ENCODE data around the gene CLCN3.
"Not testable (repeated sequence)": the region's sequence is repeated elsewhere in the genome, so short reads cannot be mapped to it uniquely, and the experiment has no call there.

CLCN3 gene

GRCh38 chr4:169724260-169724659, 103.9 kb downstream of the CLCN3 start:
- no peak overlapping the region for H3K4me2 ChIP-seq (ENCODE audit: low read length)
- H3K4me1 ChIP-seq (ENCODE audit: insufficient read depth, low read length, severe bottlenecking), result no peaks in the 10 kb centered on the region
- TF ChIP-seq EZH2 (IDR thresholded peaks at IDR 0.05; ENCODE audit: borderline replicate concordance, low read length), result no peak
- TF ChIP-seq, protein P1, sequence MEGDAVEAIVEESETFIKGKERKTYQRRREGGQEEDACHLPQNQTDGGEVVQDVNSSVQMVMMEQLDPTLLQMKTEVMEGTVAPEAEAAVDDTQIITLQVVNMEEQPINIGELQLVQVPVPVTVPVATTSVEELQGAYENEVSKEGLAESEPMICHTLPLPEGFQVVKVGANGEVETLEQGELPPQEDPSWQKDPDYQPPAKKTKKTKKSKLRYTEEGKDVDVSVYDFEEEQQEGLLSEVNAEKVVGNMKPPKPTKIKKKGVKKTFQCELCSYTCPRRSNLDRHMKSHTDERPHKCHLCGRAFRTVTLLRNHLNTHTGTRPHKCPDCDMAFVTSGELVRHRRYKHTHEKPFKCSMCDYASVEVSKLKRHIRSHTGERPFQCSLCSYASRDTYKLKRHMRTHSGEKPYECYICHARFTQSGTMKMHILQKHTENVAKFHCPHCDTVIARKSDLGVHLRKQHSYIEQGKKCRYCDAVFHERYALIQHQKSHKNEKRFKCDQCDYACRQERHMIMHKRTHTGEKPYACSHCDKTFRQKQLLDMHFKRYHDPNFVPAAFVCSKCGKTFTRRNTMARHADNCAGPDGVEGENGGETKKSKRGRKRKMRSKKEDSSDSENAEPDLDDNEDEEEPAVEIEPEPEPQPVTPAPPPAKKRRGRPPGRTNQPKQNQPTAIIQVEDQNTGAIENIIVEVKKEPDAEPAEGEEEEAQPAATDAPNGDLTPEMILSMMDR (IDR thresholded peaks at IDR 0.05; ENCODE audit: low read length), result no peak
- H3K9me3 ChIP-seq (ENCODE audit: low read length), result no peaks in the 10 kb centered on the region
- no peak overlapping the region for H3K4me3 ChIP-seq (ENCODE audit: low read depth, low read length, poor library complexity, severe bottlenecking)
- H3F3A ChIP-seq (ENCODE audit: insufficient read depth, low read length), result no peaks in the 10 kb centered on the region
- H4K20me1 ChIP-seq (ENCODE audit: insufficient read depth, low read length), result no peaks in the 10 kb centered on the region
- H3K27me3 ChIP-seq (ENCODE audit: insufficient read depth, low read length), result no peaks in the 10 kb centered on the region
- no peaks in the 10 kb centered on the region for H3K79me2 ChIP-seq (ENCODE audit: insufficient read depth, low read length)
- no peaks in the 10 kb centered on the region for H3K9me2 ChIP-seq (ENCODE audit: low read depth, low read length)
- H3K9ac ChIP-seq (ENCODE audit: low read length), result no peak overlapping the region
- H2AFZ ChIP-seq (ENCODE audit: low read length), result no peak overlapping the region
- no peak overlapping the region for H3K27ac ChIP-seq (ENCODE audit: low read depth, low read length, poor library complexity, severe bottlenecking)
- peaks cover 15% of the 10 kb centered on the region for H3K36me3 ChIP-seq (ENCODE audit: insufficient read depth, low read length)

GRCh38 chr4:169727616-169728015, 107.2 kb downstream of the CLCN3 start:
- TF ChIP-seq, protein P1 (IDR thresholded peaks at IDR 0.05; ENCODE audit: low read length), result no peak
- no peak for TF ChIP-seq EZH2 (IDR thresholded peaks at IDR 0.05; ENCODE audit: borderline replicate concordance, low read length)
- Histone ChIP-seq H3K79me2 (ENCODE audit: insufficient read depth, low read length) (no peaks in the 10 kb centered on the region), H2AFZ (ENCODE audit: low read length) (no peak overlapping the region), H3K36me3 (ENCODE audit: insufficient read depth, low read length) (peaks cover 16% of the 10 kb centered on the region), H3K9me3 (ENCODE audit: low read length) (no peaks in the 10 kb centered on the region), H3K27ac (ENCODE audit: low read depth, low read length, poor library complexity, severe bottlenecking) (no peak overlapping the region), H3F3A (ENCODE audit: insufficient read depth, low read length) (no peaks in the 10 kb centered on the region), H3K27me3 (ENCODE audit: insufficient read depth, low read length) (no peaks in the 10 kb centered on the region), H3K4me2 (ENCODE audit: low read length) (no peak overlapping the region), H4K20me1 (ENCODE audit: insufficient read depth, low read length) (no peaks in the 10 kb centered on the region), H3K9ac (ENCODE audit: low read length) (no peak overlapping the region), H3K9me2 (ENCODE audit: low read depth, low read length) (no peaks in the 10 kb centered on the region), H3K4me1 (ENCODE audit: insufficient read depth, low read length, severe bottlenecking) (no peaks in the 10 kb centered on the region), H3K4me3 (ENCODE audit: low read depth, low read length, poor library complexity, severe bottlenecking) (no peak overlapping the region)

DNA sequence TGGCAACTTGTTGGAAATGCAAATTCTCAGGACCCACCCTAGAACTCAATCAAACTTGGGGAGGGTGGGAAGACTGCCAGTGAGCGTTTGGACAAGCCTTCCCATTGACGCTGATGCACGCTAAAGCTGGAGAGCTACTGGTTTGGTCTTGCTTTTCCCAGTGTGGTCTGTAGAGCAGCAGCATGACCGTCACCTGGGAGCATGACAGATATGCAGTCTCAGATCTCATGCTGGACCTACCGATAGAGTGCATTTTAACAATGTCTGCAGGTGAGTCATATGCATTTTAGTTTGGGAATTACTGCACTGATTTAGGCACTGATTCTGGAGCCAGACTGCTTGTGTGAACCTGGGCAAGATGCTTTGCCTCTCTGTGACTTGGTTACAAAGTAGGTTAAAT, 110.2 kb downstream of the CLCN3 start:
- TF ChIP-seq, protein P1 (IDR thresholded peaks at IDR 0.05; ENCODE audit: low read length), result no peak
- TF ChIP-seq EZH2 (IDR thresholded peaks at IDR 0.05; ENCODE audit: borderline replicate concordance, low read length), result no peak
- H3K9me3 ChIP-seq (ENCODE audit: low read length), result no peaks in the 10 kb centered on the region
- H3K4me3 ChIP-seq (ENCODE audit: low read depth, low read length, poor library complexity, severe bottlenecking), result no peak overlapping the region
- no peak overlapping the region for H3K27ac ChIP-seq (ENCODE audit: low read depth, low read length, poor library complexity, severe bottlenecking)
- H4K20me1 ChIP-seq (ENCODE audit: insufficient read depth, low read length), result no peaks in the 10 kb centered on the region
- H3K27me3 ChIP-seq (ENCODE audit: insufficient read depth, low read length), result no peaks in the 10 kb centered on the region
- no peaks in the 10 kb centered on the region for H3K4me1 ChIP-seq (ENCODE audit: insufficient read depth, low read length, severe bottlenecking)
- peaks cover 23% of the 10 kb centered on the region for H3K36me3 ChIP-seq (ENCODE audit: insufficient read depth, low read length)
- H3K79me2 ChIP-seq (ENCODE audit: insufficient read depth, low read length), result no peaks in the 10 kb centered on the region
- no peaks in the 10 kb centered on the region for H3K9me2 ChIP-seq (ENCODE audit: low read depth, low read length)
- H2AFZ ChIP-seq (ENCODE audit: low read length), result no peak overlapping the region
- no peak overlapping the region for H3K9ac ChIP-seq (ENCODE audit: low read length)
- no peak overlapping the region for H3K4me2 ChIP-seq (ENCODE audit: low read length)
- H3F3A ChIP-seq (ENCODE audit: insufficient read depth, low read length), result no peaks in the 10 kb centered on the region

GRCh38 chr4:169738604-169739003, 118.2 kb downstream of the CLCN3 start:
- H3K27me3 ChIP-seq (ENCODE audit: insufficient read depth, low read length); H3K9me2 ChIP-seq (ENCODE audit: low read depth, low read length); H3K79me2 ChIP-seq (ENCODE audit: insufficient read depth, low read length); H3K4me2 ChIP-seq (ENCODE audit: low read length); H3K27ac ChIP-seq (ENCODE audit: low read depth, low read length, poor library complexity, severe bottlenecking); H3K4me3 ChIP-seq (ENCODE audit: low read depth, low read length, poor library complexity, severe bottlenecking); H3K9me3 ChIP-seq (ENCODE audit: low read length); H2AFZ ChIP-seq (ENCODE audit: low read length); H3F3A ChIP-seq (ENCODE audit: insufficient read depth, low read length); H3K4me1 ChIP-seq (ENCODE audit: insufficient read depth, low read length, severe bottlenecking); H4K20me1 ChIP-seq (ENCODE audit: insufficient read depth, low read length); H3K9ac ChIP-seq (ENCODE audit: low read length): not testable (repeated sequence)
- H3K36me3 ChIP-seq (ENCODE audit: insufficient read depth, low read length), result peaks cover 15% of the 10 kb centered on the region; the same call in 1 of the 2 replicates
